Measurements from ENCODE around the gene RALGPS1.

GRCh38 chr9:126952205-126952977, 37.8 kb downstream of the RALGPS1 start:
- no peak for TF ChIP-seq CTCF (IDR thresholded peaks at IDR 0.05)
- no peak for TF ChIP-seq POLR2A (IDR thresholded peaks at IDR 0.05)
- peak in 3 of 4 donors; percentile 45 to 55 (median 45) for TF ChIP-seq POLR2AphosphoS5 (IDR thresholded peaks at IDR 0.05)
- TF ChIP-seq EP300 (IDR thresholded peaks at IDR 0.05), result peak in 1 of 4 donors; percentile 16

All from sigmoid colon (tissue), 4 donors.